ENCODE measurements around the gene WDR43. TPM values are rescaled to one million over a fixed set of nuclear protein-coding genes. Genes with fewer than 3 reads are reported as not detected.

Gene WDR43
- total RNA-seq, 1 donor from 2014 or later: 37.6 TPM

GRCh38 chr2:28991460-28991859 is 97.0 kb downstream of the WDR43 start:
- H3K27me3 Mint-ChIP-seq (ENCODE audit: low read depth): no peaks in the 10 kb centered on the region
- no peak for TF ChIP-seq CTCF (IDR thresholded peaks at IDR 0.05)
- peak overlapping the region; percentile 24 for H3K27ac Mint-ChIP-seq (ENCODE audit: unreplicated experiment)
- no peaks in the 10 kb centered on the region for H3K36me3 Mint-ChIP-seq (ENCODE audit: low read depth)
- H3K4me3 Mint-ChIP-seq (ENCODE audit: unreplicated experiment): no peak overlapping the region
- no peaks in the 10 kb centered on the region for H3K9me3 Mint-ChIP-seq (ENCODE audit: low read depth)
- H3K4me1 Mint-ChIP-seq (ENCODE audit: low read depth): peaks cover 28% of the 10 kb centered on the region
- no peak for DNase-seq (ENCODE audit: low spot score)

- Mint-ChIP-seq H3K27me3 (ENCODE audit: low read depth) (peaks cover 4% of the 10 kb centered on the region), H3K36me3 (ENCODE audit: low read depth) (no peaks in the 10 kb centered on the region), H3K9me3 (ENCODE audit: low read depth) (no peaks in the 10 kb centered on the region), H3K4me1 (ENCODE audit: low read depth) (peaks cover 32% of the 10 kb centered on the region), H3K27ac (ENCODE audit: unreplicated experiment) (no peak overlapping the region), H3K4me3 (ENCODE audit: unreplicated experiment) (no peak overlapping the region)
- no peak for TF ChIP-seq CTCF (IDR thresholded peaks at IDR 0.05)
- DNase-seq (ENCODE audit: low spot score): no peak
These were observed 98.9 kb downstream of the WDR43 start for GRCh38 chr2:28993206-28993960.

- Mint-ChIP-seq H3K4me1 (ENCODE audit: low read depth) (peaks cover 32% of the 10 kb centered on the region), H3K27me3 (ENCODE audit: low read depth) (peaks cover 4% of the 10 kb centered on the region), H3K4me3 (ENCODE audit: unreplicated experiment) (no peak overlapping the region), H3K36me3 (ENCODE audit: low read depth) (no peaks in the 10 kb centered on the region), H3K27ac (ENCODE audit: unreplicated experiment) (no peak overlapping the region), H3K9me3 (ENCODE audit: low read depth) (no peaks in the 10 kb centered on the region)
- no peak for TF ChIP-seq CTCF (IDR thresholded peaks at IDR 0.05)
- DNase-seq (ENCODE audit: low spot score): no peak
These were observed 99.6 kb downstream of the WDR43 start for GRCh38 chr2:28994074-28994473.

GRCh38 chr2:28994679-28995078 is 100.2 kb downstream of the WDR43 start:
- Mint-ChIP-seq H3K36me3 (ENCODE audit: low read depth) (no peaks in the 10 kb centered on the region), H3K27me3 (ENCODE audit: low read depth) (peaks cover 4% of the 10 kb centered on the region), H3K27ac (ENCODE audit: unreplicated experiment) (no peak overlapping the region), H3K4me1 (ENCODE audit: low read depth) (peaks cover 32% of the 10 kb centered on the region), H3K4me3 (ENCODE audit: unreplicated experiment) (no peak overlapping the region), H3K9me3 (ENCODE audit: low read depth) (no peaks in the 10 kb centered on the region)
- TF ChIP-seq CTCF (IDR thresholded peaks at IDR 0.05): no peak
- DNase-seq (ENCODE audit: low spot score): no peak

GRCh38 chr2:28995765-28996750 is 101.6 kb downstream of the WDR43 start:
- TF ChIP-seq CTCF (IDR thresholded peaks at IDR 0.05): no peak
- Mint-ChIP-seq H3K36me3 (ENCODE audit: low read depth) (no peaks in the 10 kb centered on the region), H3K9me3 (ENCODE audit: low read depth) (no peaks in the 10 kb centered on the region), H3K27ac (ENCODE audit: unreplicated experiment) (no peak overlapping the region), H3K27me3 (ENCODE audit: low read depth) (peaks cover 4% of the 10 kb centered on the region), H3K4me1 (ENCODE audit: low read depth) (peaks cover 25% of the 10 kb centered on the region), H3K4me3 (ENCODE audit: unreplicated experiment) (no peak overlapping the region)
- DNase-seq (ENCODE audit: low spot score): no peak

Measured in chondrocyte (in vitro differentiated cells).